CD14-positive monocyte (primary cell): ENCODE measurements around the gene PRKCA. TPM values are rescaled to one million over a fixed set of nuclear protein-coding genes. Genes with fewer than 3 reads are reported as not detected.

Experiments used
- DNase-seq, 3 donors: peaks; one replicate each; pipeline ENCODE4 v3.0.0-alpha.2; 2011 to 2022
- H2AFZ ChIP-seq: 2 replicates; pipeline ENCODE4 v1.6.0; 2012; ENCODE audit warnings: mild to moderate bottlenecking, low read depth, low read length, inconsistent platforms; ENCODE audit not compliant: insufficient read depth, poor library complexity, severe bottlenecking
- H3K27ac ChIP-seq, 2 donors: 1 replicate in 1 of 2; 2 replicates in 1 of 2; pipeline ENCODE4 v1.5.1; 2012 to 2013; ENCODE audit warnings: low read length in 2 of 2, control low read depth in 1 of 2, inconsistent platforms in 1 of 2, low read depth in 1 of 2, mild to moderate bottlenecking in 1 of 2
- H3K27me3 ChIP-seq, 2 donors: one replicate each; pipeline versions ENCODE4 v1.6.0 to v1.6.1; 2011 to 2013; ENCODE audit warnings: low read length in 2 of 2; ENCODE audit not compliant: control insufficient read depth in 2 of 2, insufficient read depth in 2 of 2
- H3K36me3 ChIP-seq, 2 donors: replicated peaks in 1 of 2; 1 replicate in 1 of 2; 2 replicates in 1 of 2; pipeline versions ENCODE4 v1.5.1 to v1.6.1; 2012 to 2013; ENCODE audit warnings: low read length in 2 of 2, control low read depth in 1 of 2, inconsistent platforms in 1 of 2, mild to moderate bottlenecking in 1 of 2; ENCODE audit not compliant: insufficient read depth in 2 of 2, control insufficient read depth in 1 of 2
- H3K4me1 ChIP-seq, 2 donors: 1 replicate in 1 of 2; 2 replicates in 1 of 2; pipeline versions ENCODE4 v1.5.1 to v1.6.1; 2012 to 2013; ENCODE audit warnings: low read length in 2 of 2, control low read depth in 1 of 2, inconsistent platforms in 1 of 2, mild to moderate bottlenecking in 1 of 2, moderate library complexity in 1 of 2; ENCODE audit not compliant: insufficient read depth in 2 of 2, control insufficient read depth in 1 of 2
- H3K4me2 ChIP-seq: replicated peaks from 2 replicates; pipeline ENCODE3; 2012; ENCODE audit warnings: low read length, moderate library complexity, mild to moderate bottlenecking; ENCODE audit not compliant: poor library complexity, severe bottlenecking; ENCODE audit errors: extremely low read depth
- H3K4me3 ChIP-seq, 3 experiments: fragments of 200-600 bp in 1 of 3; sonication (generic) in 1 of 3; replicated peaks in 1 of 3; 1 replicate in 2 of 3; 2 replicates in 1 of 3; pipeline ENCODE4 v1.5.1; 2011 to 2013; ENCODE audit warnings: low read length in 3 of 3, mild to moderate bottlenecking in 3 of 3, control low read depth in 2 of 3, low read depth in 2 of 3, inconsistent platforms in 1 of 3, moderate library complexity in 1 of 3
- H3K79me2 ChIP-seq: 2 replicates; pipeline ENCODE4 v1.6.0; 2012; ENCODE audit warnings: mild to moderate bottlenecking, control low read depth, inconsistent platforms, low read length, moderate library complexity; ENCODE audit not compliant: insufficient read depth
- H3K9ac ChIP-seq: 2 replicates; pipeline ENCODE4 v1.6.0; 2017; ENCODE audit warnings: low read length, mild to moderate bottlenecking; ENCODE audit not compliant: insufficient read depth, poor library complexity, severe bottlenecking
- H3K9me3 ChIP-seq, 2 donors: replicated peaks in 1 of 2; 1 replicate in 1 of 2; 2 replicates in 1 of 2; pipeline versions ENCODE4 v1.5.1 to v1.6.1; 2012 to 2013; ENCODE audit warnings: low read length in 2 of 2, control low read depth in 1 of 2; ENCODE audit not compliant: control insufficient read depth in 1 of 2, insufficient read depth in 1 of 2
- H4K20me1 ChIP-seq: 2 replicates; pipeline ENCODE4 v1.6.0; 2012; ENCODE audit warnings: mild to moderate bottlenecking, low read length, control low read depth, moderate library complexity; ENCODE audit not compliant: insufficient read depth
- H3K27ac Mint-ChIP-seq, 7 donors: one replicate each; pipeline ENCODE4 v1.8.0; 2020; ENCODE audit warnings: mild to moderate bottlenecking in 7 of 7, mixed read lengths in 7 of 7, moderate library complexity in 6 of 7, inconsistent platforms in 2 of 7
- H3K27me3 Mint-ChIP-seq, 3 donors: one replicate each; pipeline ENCODE4 v1.8.0; 2021 to 2022; ENCODE audit warnings: low read depth in 3 of 3, mild to moderate bottlenecking in 3 of 3, mixed read lengths in 3 of 3, moderate library complexity in 3 of 3, inconsistent platforms in 1 of 3
- H3K36me3 Mint-ChIP-seq, 2 donors: one replicate each; pipeline ENCODE4 v1.8.0; 2020; ENCODE audit warnings: mixed read lengths in 2 of 2, inconsistent platforms in 1 of 2, mild to moderate bottlenecking in 1 of 2
- H3K4me1 Mint-ChIP-seq: one replicate; pipeline ENCODE4 v1.8.0; 2020; ENCODE audit warnings: mild to moderate bottlenecking, mixed read lengths
- H3K4me3 Mint-ChIP-seq, 2 donors: one replicate each; pipeline ENCODE4 v1.8.0; 2020; ENCODE audit warnings: mild to moderate bottlenecking in 2 of 2, mixed read lengths in 2 of 2, moderate library complexity in 1 of 2
- H3K9me3 Mint-ChIP-seq, 7 donors: one replicate each; pipeline ENCODE4 v1.8.0; 2020 to 2022; ENCODE audit warnings: mixed read lengths in 7 of 7, mild to moderate bottlenecking in 6 of 7, moderate library complexity in 6 of 7, inconsistent platforms in 2 of 7
- CTCF ChIP-seq: fragments of 200-600 bp; IDR thresholded peaks from one replicate; pipeline ENCODE4 v1.8.0; 2022; ENCODE audit warnings: antibody characterized with exemption, mild to moderate bottlenecking
- WGBS: methylation state at CpG from one replicate; pipeline ENCODE4 v1.1.5; 2013; ENCODE audit warnings: missing lambda C conversion rate; ENCODE audit not compliant: insufficient coverage; 5-methylcytosine and 5-hydroxymethylcytosine counted together
- intact Hi-C, 2 donors: fragments of 100-400 bp; cut with micrococcal nuclease; formaldehyde crosslinking; loops; one replicate each; pipeline versions ENCODE4 v1.15.0 to v1.15.1; 2023
- polyA plus RNA-seq, 3 donors: library from polyadenylated mRNA; depleted of rRNA in 1 of 3; unstranded in 2 of 3; stranded (reverse) in 1 of 3; fragments of 300-500 nt in 2 of 3; fragments of >200 nt in 1 of 3; fragmentation: Illumina TruSeq in 2 of 3; gene quantifications; 1 replicate in 2 of 3; 2 replicates in 1 of 3; pipeline ENCODE4 v1.2.3, GENCODE V29; 2012 to 2021

The PRKCA gene
- polyA plus RNA-seq, 3 donors = 0.22 to 7.1 (median 0.30) TPM

GRCh38 chr17:66515974-66516373 is 213.6 kb downstream of the PRKCA start:
- 66% methylated on average over 3 of the region's 4 CpGs for WGBS
- H3K36me3 Mint-ChIP-seq = peaks cover 27 to 37% of the 10 kb centered on the region in 2 donors
- H3K79me2 ChIP-seq = no peaks in the 10 kb centered on the region
- intact Hi-C loops = no loop called here
- peaks cover 0 to 6% of the 10 kb centered on the region in 2 donors for H3K36me3 ChIP-seq
- H3K4me2 ChIP-seq = no peak overlapping the region
- peaks cover 0 to 2% (median 0%) of the 10 kb centered on the region in 7 donors for H3K9me3 Mint-ChIP-seq
- no peaks in the 10 kb centered on the region for H3K4me1 ChIP-seq
- no peaks in the 10 kb centered on the region for H3K9me3 ChIP-seq
- no peak overlapping the region for H3K27ac ChIP-seq
- H3K4me3 Mint-ChIP-seq = no peak overlapping the region
- peaks cover 0 to 3% (median 3%) of the 10 kb centered on the region in 3 donors for H3K27me3 Mint-ChIP-seq
- H3K4me1 Mint-ChIP-seq = peaks cover 11% of the 10 kb centered on the region
- no peak for DNase-seq
- no peak overlapping the region for H3K4me3 ChIP-seq
- H4K20me1 ChIP-seq = no peaks in the 10 kb centered on the region
- no peak overlapping the region for H2AFZ ChIP-seq
- H3K9ac ChIP-seq = no peak overlapping the region
- H3K27ac Mint-ChIP-seq = no peak overlapping the region
- TF ChIP-seq CTCF = no peak
- no peaks in the 10 kb centered on the region for H3K27me3 ChIP-seq

GRCh38 chr17:66517336-66518009 is 215.1 kb downstream of the PRKCA start:
- Histone ChIP-seq H3K9ac (no peak overlapping the region), H3K27ac (no peak overlapping the region), H3K36me3 (peaks cover 0 to 6% of the 10 kb centered on the region in 2 donors), H3K4me1 (no peaks in the 10 kb centered on the region), H3K27me3 (no peaks in the 10 kb centered on the region), H3K4me3 (no peak overlapping the region), H2AFZ (no peak overlapping the region), H3K79me2 (no peaks in the 10 kb centered on the region), H3K9me3 (no peaks in the 10 kb centered on the region), H4K20me1 (no peaks in the 10 kb centered on the region), H3K4me2 (no peak overlapping the region)
- Mint-ChIP-seq H3K27ac (peak overlapping the region in 1 of 7 donors; percentile 63), H3K36me3 (peaks cover 27 to 38% of the 10 kb centered on the region in 2 donors), H3K27me3 (peaks cover 0 to 2% (median 2%) of the 10 kb centered on the region in 3 donors), H3K9me3 (peaks cover 0 to 2% (median 0%) of the 10 kb centered on the region in 7 donors), H3K4me3 (no peak overlapping the region), H3K4me1 (peaks cover 15% of the 10 kb centered on the region)
- DNase-seq = no peak
- WGBS = 84% methylated on average over 3 of the region's 9 CpGs
- intact Hi-C loops = no loop called here
- TF ChIP-seq CTCF = no peak
